ENCODE results near the gene KYAT1. TPM values are rescaled to one million over a fixed set of nuclear protein-coding genes. Genes with fewer than 3 reads are reported as not detected.
"Not testable (repeated sequence)": the region's sequence is repeated elsewhere in the genome, so short reads cannot be mapped to it uniquely, and the experiment has no call there.

The KYAT1 gene
- total RNA-seq, 4 donors from 2014 or later: 4.0 to 9.4 (median 5.7) TPM

DNA sequence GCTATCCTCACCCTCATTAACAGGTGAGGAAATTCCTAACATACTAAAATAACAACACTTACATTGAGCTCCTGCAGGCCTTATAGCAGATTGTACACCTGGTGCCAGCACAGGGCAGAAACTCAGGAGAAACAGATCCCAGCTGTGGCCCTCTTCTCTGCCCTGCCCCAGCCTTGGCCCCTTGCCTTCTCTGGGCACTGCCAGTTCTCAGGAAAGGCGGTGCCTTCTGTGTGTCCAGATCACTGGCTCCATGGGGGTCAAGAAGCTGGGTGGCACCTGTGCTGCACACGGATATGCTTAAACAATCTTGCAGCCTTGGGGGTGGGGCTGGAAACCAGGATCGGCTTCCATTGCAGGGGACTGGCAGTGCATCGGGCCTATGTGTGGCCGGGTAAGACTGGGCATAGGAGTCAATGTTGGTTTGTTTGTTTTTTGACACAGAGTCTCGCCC is 19.3 kb downstream of the KYAT1 start:
- H3K27me3 ChIP-seq: no peaks in the 10 kb centered on the region
- TF ChIP-seq, protein P1, sequence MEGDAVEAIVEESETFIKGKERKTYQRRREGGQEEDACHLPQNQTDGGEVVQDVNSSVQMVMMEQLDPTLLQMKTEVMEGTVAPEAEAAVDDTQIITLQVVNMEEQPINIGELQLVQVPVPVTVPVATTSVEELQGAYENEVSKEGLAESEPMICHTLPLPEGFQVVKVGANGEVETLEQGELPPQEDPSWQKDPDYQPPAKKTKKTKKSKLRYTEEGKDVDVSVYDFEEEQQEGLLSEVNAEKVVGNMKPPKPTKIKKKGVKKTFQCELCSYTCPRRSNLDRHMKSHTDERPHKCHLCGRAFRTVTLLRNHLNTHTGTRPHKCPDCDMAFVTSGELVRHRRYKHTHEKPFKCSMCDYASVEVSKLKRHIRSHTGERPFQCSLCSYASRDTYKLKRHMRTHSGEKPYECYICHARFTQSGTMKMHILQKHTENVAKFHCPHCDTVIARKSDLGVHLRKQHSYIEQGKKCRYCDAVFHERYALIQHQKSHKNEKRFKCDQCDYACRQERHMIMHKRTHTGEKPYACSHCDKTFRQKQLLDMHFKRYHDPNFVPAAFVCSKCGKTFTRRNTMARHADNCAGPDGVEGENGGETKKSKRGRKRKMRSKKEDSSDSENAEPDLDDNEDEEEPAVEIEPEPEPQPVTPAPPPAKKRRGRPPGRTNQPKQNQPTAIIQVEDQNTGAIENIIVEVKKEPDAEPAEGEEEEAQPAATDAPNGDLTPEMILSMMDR (IDR thresholded peaks at IDR 0.05): no peak
- no peak for TF ChIP-seq POLR2A (IDR thresholded peaks at IDR 0.05)
- no peak overlapping the region for H3K4me3 ChIP-seq
- WGBS, 2 donors: 82 to 100% methylated on average over 1 to 6 of the region's 6 CpGs
- H3K27ac ChIP-seq: peak overlapping the region in 3 of 4 donors; percentile 46 to 81 (median 50)
- H3K4me1 ChIP-seq: peaks cover 6 to 57% (median 28%) of the 10 kb centered on the region in 3 donors
- DNase-seq: no peak
- H3K36me3 ChIP-seq: no peaks in the 10 kb centered on the region
- intact Hi-C loops (cut with DNase I): loop anchor here (5.0 kb wide), 1 partner anchor 65 kb away; no protein-coding TSS in a partner anchor
- no peaks in the 10 kb centered on the region for H3K9me3 ChIP-seq

DNA sequence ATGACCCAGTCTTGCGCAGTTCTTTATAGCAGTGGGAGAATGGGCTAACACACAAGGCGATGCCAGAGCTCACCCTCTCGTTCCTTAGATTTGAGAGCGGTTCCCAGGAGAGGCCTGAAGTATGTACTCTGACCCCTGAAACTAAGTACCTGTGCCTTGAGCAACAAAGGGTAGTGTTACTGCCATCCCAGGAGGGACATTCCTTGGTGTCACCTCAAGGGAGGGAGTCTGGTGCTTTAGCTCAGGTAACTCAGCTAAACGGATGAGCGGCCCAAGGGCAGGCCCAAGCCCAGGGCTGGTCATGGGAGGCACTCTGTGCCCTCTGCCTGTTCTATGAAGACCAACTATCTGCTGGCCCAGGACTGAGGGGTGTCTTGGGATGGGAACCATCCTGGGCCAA is 20.2 kb downstream of the KYAT1 start:
- no peak for DNase-seq
- whole genome bisulfite sequencing, 2 donors: 96 to 100% methylated on average over 2 to 4 of the region's 6 CpGs
- no peaks in the 10 kb centered on the region for H3K27me3 ChIP-seq
- TF ChIP-seq POLR2A (IDR thresholded peaks at IDR 0.05): no peak
- TF ChIP-seq, protein P1 (IDR thresholded peaks at IDR 0.05): no peak
- intact Hi-C loops (cut with DNase I): loop anchor here (5.0 kb wide), 1 partner anchor 66 kb away; no protein-coding TSS in a partner anchor
- peaks cover 6 to 65% (median 32%) of the 10 kb centered on the region in 3 donors for H3K4me1 ChIP-seq
- no peak overlapping the region for H3K4me3 ChIP-seq
- no peaks in the 10 kb centered on the region for H3K9me3 ChIP-seq
- no peaks in the 10 kb centered on the region for H3K36me3 ChIP-seq
- peak overlapping the region; percentile 0 to 81 (median 62) for H3K27ac ChIP-seq

- no peaks in the 10 kb centered on the region for H3K9me3 ChIP-seq
- 61 to 72% methylated on average over 5 of the region's 5 CpGs for WGBS, 2 donors
- no peak for DNase-seq
- H3K27me3 ChIP-seq: no peaks in the 10 kb centered on the region
- peak overlapping the region; percentile 49 to 81 (median 77) for H3K27ac ChIP-seq
- TF ChIP-seq, protein P1 (IDR thresholded peaks at IDR 0.05): no peak
- no peak for TF ChIP-seq POLR2A (IDR thresholded peaks at IDR 0.05)
- peaks cover 6 to 66% (median 32%) of the 10 kb centered on the region in 3 donors for H3K4me1 ChIP-seq
- intact Hi-C loops (cut with DNase I): loop anchor here (5.0 kb wide), 1 partner anchor 66 kb away; no protein-coding TSS in a partner anchor
- H3K4me3 ChIP-seq: no peak overlapping the region
- no peaks in the 10 kb centered on the region for H3K36me3 ChIP-seq
Measured at GRCh38 chr9:128860937-128861336, 20.8 kb downstream of the KYAT1 start.

GRCh38 chr9:128858476-128858875 is 23.3 kb downstream of the KYAT1 start:
- intact Hi-C loops (cut with DNase I); H3K27me3 ChIP-seq; H3K9me3 ChIP-seq; DNase-seq; H3K4me3 ChIP-seq; H3K36me3 ChIP-seq; H3K27ac ChIP-seq: not testable (repeated sequence)
- H3K4me1 ChIP-seq: peaks cover 3 to 59% (median 27%) of the 10 kb centered on the region in 3 donors
- 93 to 100% methylated on average over 6 to 7 of the region's 7 CpGs for WGBS, 2 donors

DNA sequence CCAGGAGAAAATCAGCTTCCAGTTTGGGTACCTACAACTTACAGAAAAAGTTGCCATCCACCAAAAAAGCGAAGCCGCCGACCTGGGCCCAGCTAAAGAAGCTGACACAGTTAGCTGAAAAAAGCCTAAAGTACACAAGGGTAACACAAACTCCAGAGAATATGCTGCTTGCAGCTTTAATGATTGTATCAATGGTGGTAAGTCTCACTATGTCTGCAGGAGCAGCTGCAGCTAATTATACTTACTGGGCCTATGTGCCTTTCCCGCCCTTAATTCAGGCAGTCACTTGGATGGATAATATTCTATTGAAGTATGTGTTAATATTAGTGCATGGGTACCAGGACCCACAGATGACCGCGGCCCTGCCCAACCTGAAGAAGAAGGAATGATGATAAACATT is 27.3 kb downstream of the KYAT1 start:
- H3K27me3 ChIP-seq; H3K27ac ChIP-seq; H3K4me3 ChIP-seq; H3K9me3 ChIP-seq; DNase-seq; intact Hi-C loops (cut with DNase I); H3K36me3 ChIP-seq: not testable (repeated sequence)
- WGBS, 2 donors: 91 to 98% methylated on average over 6 of the region's 6 CpGs
- peaks cover 0 to 34% (median 5%) of the 10 kb centered on the region in 3 donors for H3K4me1 ChIP-seq

- 86 to 87% methylated on average over 2 of the region's 2 CpGs for WGBS, 2 donors
- H3K36me3 ChIP-seq; intact Hi-C loops (cut with DNase I); H3K9me3 ChIP-seq; H3K27ac ChIP-seq; H3K27me3 ChIP-seq; H3K4me3 ChIP-seq; DNase-seq: not testable (repeated sequence)
- H3K4me1 ChIP-seq: peaks cover 0 to 26% (median 5%) of the 10 kb centered on the region in 3 donors
Measured at GRCh38 chr9:128852646-128853045, 29.1 kb downstream of the KYAT1 start.
